ENCODE measurements around the gene DSC2. TPM values are rescaled to one million over a fixed set of nuclear protein-coding genes. Genes with fewer than 3 reads are reported as not detected.

Gene DSC2
- total RNA-seq, 1 experiment from 2014 or later = 1.6 TPM

DNA sequence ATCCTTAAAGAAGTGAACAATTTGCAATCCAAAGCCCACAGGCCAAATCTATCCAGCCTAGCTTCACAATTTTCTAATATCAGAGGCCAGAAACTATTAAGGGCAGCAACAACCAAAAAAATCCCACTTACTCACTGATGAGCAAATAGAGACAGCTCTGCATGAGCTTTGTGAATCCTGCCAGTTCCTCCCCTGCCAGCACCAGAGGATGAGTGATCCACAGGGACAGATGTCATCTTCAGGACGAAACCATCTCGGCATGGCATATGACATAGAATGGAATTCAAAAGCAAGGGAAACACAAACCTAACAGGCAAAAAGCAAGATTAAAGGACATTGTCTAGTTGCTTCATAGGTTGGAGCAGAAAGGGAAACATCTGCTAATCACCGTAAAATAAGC lies 2.2 kb upstream of the DSC2 start:
- no peaks in the 10 kb centered on the region for H3K4me1 ChIP-seq (replicated peaks)
- DNase-seq (ENCODE audit: low read depth in 1 of 2, low spot score in 2 of 2) = no peak
- H3K27me3 ChIP-seq (replicated peaks) = peaks cover 14% of the 10 kb centered on the region
- H3K36me3 ChIP-seq = no peaks in the 10 kb centered on the region
- H3K27ac ChIP-seq = no peak overlapping the region
- H3K4me3 ChIP-seq = no peak overlapping the region
- no peaks in the 10 kb centered on the region for H3K9me3 ChIP-seq (replicated peaks)

DNA sequence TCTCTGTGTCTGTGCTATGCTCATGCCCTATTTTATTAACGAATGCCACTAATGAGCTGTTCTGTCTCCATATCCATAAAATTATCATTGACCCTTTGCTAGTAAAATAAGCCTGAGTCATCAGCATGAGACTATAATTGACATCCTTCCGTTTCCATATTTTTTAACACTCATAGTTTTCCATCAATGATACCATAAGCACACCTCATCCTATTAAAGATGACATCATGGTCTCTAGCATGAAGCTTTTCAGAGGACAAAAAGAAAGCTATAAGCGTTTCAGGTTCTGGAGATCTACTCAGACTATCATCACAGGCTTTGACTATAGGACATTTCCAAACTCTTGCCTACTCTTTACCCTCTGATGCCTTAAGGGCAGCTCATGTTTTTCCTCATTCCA lies 1.2 kb upstream of the DSC2 start:
- Histone ChIP-seq H3K9me3 (replicated peaks) (no peaks in the 10 kb centered on the region), H3K4me1 (replicated peaks) (no peaks in the 10 kb centered on the region), H3K27me3 (replicated peaks) (peaks cover 14% of the 10 kb centered on the region), H3K4me3 (no peak overlapping the region), H3K36me3 (no peaks in the 10 kb centered on the region), H3K27ac (no peak overlapping the region)
- no peak for DNase-seq (ENCODE audit: low read depth in 1 of 2, low spot score in 2 of 2)

DNA sequence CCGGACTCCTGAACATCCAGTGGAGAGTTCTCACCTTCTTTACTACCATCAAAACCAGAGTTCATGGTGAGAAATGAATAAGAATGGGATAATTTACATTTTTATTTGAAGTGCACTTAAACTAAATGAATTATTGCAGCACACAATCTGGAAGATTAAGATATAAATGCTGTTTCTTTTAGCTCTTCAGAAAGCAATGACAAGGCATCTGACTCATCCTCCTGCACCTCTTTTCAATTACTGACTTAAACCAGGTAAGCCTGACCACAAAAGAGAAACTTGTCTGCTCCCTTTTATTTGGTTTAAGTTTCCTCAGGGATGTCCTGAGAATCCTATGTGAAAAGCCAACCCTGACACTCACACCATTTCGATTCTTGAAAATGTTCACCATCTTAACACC lies 720 bp upstream of the DSC2 start:
- H3K9me3 ChIP-seq (replicated peaks) = no peaks in the 10 kb centered on the region
- no peak for DNase-seq (ENCODE audit: low read depth in 1 of 2, low spot score in 2 of 2)
- no peaks in the 10 kb centered on the region for H3K36me3 ChIP-seq
- no peaks in the 10 kb centered on the region for H3K4me1 ChIP-seq (replicated peaks)
- H3K4me3 ChIP-seq = no peak overlapping the region
- peaks cover 14% of the 10 kb centered on the region for H3K27me3 ChIP-seq (replicated peaks)
- H3K27ac ChIP-seq = no peak overlapping the region

DNA sequence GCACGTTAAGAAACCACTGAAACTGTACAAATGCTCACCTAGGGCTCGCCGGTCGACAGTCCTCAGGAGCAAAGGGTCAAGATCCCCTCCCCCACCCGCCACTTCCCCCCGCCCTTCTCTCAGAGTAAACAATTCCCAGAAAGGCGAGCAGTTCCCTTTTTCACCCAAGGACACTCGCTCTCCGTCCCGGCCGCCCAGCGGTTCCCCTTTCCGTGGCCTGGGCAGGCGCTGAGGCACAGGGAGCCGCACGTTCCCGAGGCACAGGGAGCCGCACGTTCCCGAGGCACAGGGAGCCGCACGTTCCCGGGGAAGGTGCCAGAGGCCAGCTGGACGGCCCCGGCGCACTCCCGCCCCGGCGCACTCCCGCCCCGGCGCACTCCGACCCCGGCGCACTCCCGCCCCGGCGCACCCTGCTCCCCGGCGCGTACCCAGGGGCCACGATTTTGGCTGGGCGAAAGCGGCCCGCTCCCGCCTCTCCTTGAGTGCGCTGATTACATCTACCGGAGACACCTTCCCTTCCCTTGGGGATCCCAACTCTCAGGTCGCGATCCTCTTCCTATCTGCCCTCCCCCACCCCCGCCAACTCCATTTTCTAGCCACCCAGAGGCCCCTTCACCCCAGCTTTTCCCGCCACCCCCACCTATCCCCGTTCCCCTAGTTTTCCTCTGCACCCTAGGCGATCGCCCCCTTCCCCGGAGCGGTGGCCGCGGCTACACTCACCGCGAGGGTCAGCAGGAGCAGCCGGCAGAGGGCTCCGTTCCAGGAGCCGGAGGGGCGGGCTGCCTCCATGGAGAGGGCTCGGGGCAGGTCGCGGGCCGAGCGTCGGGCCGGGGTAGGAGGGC lies 817 bp downstream of the DSC2 start:
- Histone ChIP-seq H3K9me3 (replicated peaks) (no peaks in the 10 kb centered on the region), H3K4me3 (peak overlapping the region; percentile 42), H3K36me3 (no peaks in the 10 kb centered on the region), H3K27me3 (replicated peaks) (peaks cover 14% of the 10 kb centered on the region), H3K4me1 (replicated peaks) (no peaks in the 10 kb centered on the region), H3K27ac (no peak overlapping the region)
- no peak for DNase-seq (ENCODE audit: low read depth in 1 of 2, low spot score in 2 of 2)

DNA sequence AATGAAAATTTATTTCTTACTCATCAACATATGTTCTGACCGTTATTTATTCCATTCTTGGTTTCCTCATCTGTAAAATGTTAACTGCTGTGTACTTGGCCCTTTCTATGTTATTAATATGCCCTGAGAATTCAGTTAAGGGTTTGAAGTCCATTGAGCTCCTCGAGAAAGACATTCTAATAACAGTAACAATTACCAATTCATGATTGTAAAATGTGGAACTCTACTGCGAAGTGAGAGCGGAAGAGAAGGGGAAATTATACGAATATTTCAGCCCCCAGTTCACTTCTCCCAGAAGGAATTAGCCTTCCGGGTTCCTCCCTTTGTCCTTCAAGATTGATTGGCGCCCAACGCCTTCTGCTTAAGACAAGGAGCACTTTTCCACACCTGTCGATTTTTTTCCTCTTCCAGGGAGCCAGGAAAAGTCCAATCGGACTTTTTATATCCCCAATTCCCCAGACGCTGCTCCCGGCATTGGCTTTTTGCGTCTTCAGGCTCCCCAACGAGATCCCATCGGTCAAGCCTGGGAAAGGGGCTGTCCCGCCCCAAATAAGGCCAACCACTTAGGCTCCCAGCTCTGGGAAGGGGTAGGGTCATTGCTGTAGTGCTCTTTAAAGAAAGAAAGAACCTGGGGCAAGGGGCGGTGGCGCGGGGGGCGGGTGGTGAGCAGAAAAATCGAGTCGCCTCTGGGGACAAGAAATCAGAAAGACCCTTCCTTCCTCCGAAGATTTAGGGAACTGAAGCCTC lies 1.6 kb downstream of the DSC2 start:
- no peak overlapping the region for H3K27ac ChIP-seq
- H3K36me3 ChIP-seq = no peaks in the 10 kb centered on the region
- no peaks in the 10 kb centered on the region for H3K4me1 ChIP-seq (replicated peaks)
- no peaks in the 10 kb centered on the region for H3K9me3 ChIP-seq (replicated peaks)
- DNase-seq (ENCODE audit: low read depth in 1 of 2, low spot score in 2 of 2) = no peak
- peaks cover 14% of the 10 kb centered on the region for H3K27me3 ChIP-seq (replicated peaks)
- H3K4me3 ChIP-seq = peak overlapping the region; percentile 42

DNA sequence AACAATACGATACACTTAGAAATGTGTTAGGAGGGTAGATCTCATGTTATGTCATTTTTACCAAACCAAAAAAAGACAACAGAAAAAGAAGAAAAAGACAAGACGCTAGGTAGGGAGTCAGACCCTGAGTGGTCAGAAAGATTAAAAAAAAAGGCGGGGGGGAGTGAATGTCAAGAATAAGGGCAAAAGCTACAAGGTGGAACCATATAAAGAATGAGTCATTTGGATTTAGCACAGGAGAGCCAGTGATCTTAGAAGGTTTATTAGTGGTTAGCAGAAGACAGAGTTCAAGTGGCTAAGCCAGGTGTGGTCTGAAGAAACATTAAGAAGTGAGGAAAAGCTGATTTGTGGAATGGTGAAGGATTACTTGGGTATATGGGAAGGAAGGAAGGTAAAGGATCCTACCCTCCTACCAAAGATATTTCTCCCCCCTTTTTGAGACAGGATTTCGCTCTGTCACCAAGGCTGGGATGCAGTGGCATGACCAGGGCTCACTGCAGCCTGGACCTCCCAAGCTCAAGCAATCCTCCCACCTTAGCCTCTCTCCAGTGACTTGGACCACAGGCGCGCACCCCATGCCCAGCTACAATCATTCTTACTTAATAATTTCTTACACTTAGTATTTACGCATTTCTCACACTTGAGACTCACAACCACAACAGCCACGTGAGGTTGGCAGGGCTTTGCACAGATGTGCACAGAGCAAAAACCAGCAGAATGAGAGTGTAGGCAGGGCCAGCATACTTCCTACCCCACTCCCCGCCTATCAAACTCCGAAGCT lies 2.6 kb downstream of the DSC2 start:
- Histone ChIP-seq H3K36me3 (no peaks in the 10 kb centered on the region), H3K27ac (no peak overlapping the region)
- no peak for DNase-seq (ENCODE audit: low read depth in 1 of 2, low spot score in 2 of 2)

DNA sequence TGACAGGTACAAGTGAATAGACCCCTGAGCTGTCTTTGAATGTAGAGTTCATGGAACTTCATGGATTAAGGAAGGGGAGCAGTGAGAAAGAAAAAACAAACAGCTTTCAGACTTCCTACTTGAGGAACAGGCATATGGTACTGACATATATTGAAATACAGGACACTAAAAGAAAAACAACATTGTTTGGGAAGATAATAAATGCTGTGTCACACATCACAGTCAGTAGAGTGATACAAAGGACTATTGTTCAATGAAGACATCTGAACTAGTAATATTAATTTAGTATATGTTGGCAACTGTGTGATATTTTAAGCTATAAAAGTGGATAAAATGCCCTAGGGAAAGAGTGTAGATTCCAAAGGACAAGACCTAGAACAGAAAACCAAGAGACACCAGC lies 3.3 kb downstream of the DSC2 start:
- Histone ChIP-seq H3K27me3 (replicated peaks) (peaks cover 14% of the 10 kb centered on the region), H3K4me1 (replicated peaks) (no peaks in the 10 kb centered on the region), H3K27ac (no peak overlapping the region), H3K36me3 (no peaks in the 10 kb centered on the region), H3K4me3 (no peak overlapping the region), H3K9me3 (replicated peaks) (no peaks in the 10 kb centered on the region)
- DNase-seq (ENCODE audit: low read depth in 1 of 2, low spot score in 2 of 2) = no peak

More for the DNA sequence above, 2.6 kb downstream of the DSC2 start:
- H3K9me3 ChIP-seq (replicated peaks) = no peaks in the 10 kb centered on the region
- no peak overlapping the region for H3K4me3 ChIP-seq
- no peaks in the 10 kb centered on the region for H3K4me1 ChIP-seq (replicated peaks)
- peaks cover 14% of the 10 kb centered on the region for H3K27me3 ChIP-seq (replicated peaks)

DNA sequence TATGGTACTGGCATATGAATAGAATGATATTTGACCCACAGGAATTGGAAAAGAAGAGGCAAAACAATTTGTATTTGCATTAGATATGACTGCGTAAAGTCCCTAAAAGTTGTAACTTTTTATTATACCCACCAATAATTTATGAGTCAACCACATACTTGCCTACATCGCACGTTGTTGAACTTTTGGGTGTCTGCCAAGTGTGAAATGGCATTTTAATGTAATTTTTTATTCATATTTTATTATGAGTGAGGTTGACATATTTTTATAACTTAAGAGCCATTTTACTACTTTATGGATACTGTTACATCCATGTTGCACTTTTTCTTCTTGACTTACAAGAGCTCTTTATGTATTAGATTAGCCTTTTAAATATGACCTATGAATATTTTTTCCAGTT lies 4.6 kb downstream of the DSC2 start:
- Histone ChIP-seq H3K27ac (no peak overlapping the region), H3K36me3 (no peaks in the 10 kb centered on the region), H3K4me3 (no peak overlapping the region), H3K27me3 (replicated peaks) (peaks cover 8% of the 10 kb centered on the region), H3K4me1 (replicated peaks) (no peaks in the 10 kb centered on the region), H3K9me3 (replicated peaks) (no peaks in the 10 kb centered on the region)
- no peak for DNase-seq (ENCODE audit: low read depth in 1 of 2, low spot score in 2 of 2)

DNA sequence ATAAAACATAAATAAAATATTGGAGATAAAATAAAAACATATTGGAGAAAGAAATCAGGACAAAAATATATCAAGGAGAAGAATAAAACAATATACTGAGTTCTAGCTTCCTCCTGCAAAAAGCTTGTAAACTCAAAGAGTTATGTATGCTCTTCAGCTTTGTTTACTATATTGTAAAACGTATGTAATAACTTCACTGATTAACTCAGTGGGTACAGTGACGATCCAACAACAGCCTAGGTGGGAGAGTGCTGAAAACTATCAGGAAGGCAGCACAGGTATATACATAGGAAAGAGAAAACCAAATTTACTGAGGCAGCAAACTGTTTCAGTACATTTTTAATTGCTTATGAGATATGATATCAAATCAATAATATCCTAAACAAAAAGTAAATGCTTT lies 8.3 kb downstream of the DSC2 start:
- H3K4me1 ChIP-seq (replicated peaks) = no peaks in the 10 kb centered on the region
- H3K4me3 ChIP-seq = no peak overlapping the region
- no peaks in the 10 kb centered on the region for H3K36me3 ChIP-seq
- no peaks in the 10 kb centered on the region for H3K9me3 ChIP-seq (replicated peaks)
- no peaks in the 10 kb centered on the region for H3K27me3 ChIP-seq (replicated peaks)
- no peak for DNase-seq (ENCODE audit: low read depth in 1 of 2, low spot score in 2 of 2)
- no peak overlapping the region for H3K27ac ChIP-seq

DNA sequence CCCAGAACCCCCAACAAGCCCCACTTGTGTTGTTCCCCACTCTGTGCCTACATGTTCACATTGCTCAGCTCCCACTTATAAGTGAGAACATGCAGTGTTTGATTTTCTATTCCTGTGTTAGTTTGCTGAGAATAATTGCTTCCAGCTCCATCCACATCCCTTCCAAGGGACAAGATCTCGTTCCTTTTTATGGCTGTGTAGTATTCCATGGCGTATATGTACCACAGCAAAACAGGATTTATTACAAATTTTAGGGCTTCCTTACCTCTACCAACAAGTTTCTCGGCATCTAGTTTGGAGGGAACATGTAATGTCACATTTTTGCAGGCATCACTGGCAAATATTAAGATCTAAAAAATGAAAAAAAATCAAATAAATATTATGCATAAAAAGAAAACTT lies 8.9 kb downstream of the DSC2 start:
- H3K27ac ChIP-seq = no peak overlapping the region

DNA sequence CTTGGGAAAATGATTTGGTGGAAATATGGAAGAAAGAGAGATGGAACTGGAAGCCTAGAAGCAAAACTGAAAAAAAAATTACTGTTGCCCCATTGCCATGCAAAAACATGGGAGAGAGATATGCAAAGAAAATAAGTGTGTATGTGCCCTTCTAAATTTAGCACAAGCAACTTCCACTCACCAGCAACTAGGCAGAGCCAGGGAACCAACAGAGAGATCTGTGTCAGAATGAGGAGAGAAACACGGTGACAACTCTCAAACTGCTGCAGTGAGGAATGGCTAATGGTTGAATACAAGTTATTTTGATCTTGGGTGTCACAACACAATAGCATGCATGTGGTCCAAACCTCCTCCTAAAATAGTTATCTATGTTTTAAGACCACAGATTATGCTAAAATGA lies 10.9 kb downstream of the DSC2 start:
- H3K9me3 ChIP-seq (replicated peaks) = no peaks in the 10 kb centered on the region
- no peaks in the 10 kb centered on the region for H3K27me3 ChIP-seq (replicated peaks)
- DNase-seq (ENCODE audit: low read depth in 1 of 2, low spot score in 2 of 2) = no peak
- no peak overlapping the region for H3K4me3 ChIP-seq
- no peak overlapping the region for H3K27ac ChIP-seq
- no peaks in the 10 kb centered on the region for H3K36me3 ChIP-seq
- H3K4me1 ChIP-seq (replicated peaks) = no peaks in the 10 kb centered on the region

More for the DNA sequence above, 8.9 kb downstream of the DSC2 start:
- Histone ChIP-seq H3K36me3 (no peaks in the 10 kb centered on the region), H3K4me3 (no peak overlapping the region), H3K4me1 (replicated peaks) (no peaks in the 10 kb centered on the region), H3K27me3 (replicated peaks) (no peaks in the 10 kb centered on the region), H3K9me3 (replicated peaks) (no peaks in the 10 kb centered on the region)
- no peak for DNase-seq (ENCODE audit: low read depth in 1 of 2, low spot score in 2 of 2)

DNA sequence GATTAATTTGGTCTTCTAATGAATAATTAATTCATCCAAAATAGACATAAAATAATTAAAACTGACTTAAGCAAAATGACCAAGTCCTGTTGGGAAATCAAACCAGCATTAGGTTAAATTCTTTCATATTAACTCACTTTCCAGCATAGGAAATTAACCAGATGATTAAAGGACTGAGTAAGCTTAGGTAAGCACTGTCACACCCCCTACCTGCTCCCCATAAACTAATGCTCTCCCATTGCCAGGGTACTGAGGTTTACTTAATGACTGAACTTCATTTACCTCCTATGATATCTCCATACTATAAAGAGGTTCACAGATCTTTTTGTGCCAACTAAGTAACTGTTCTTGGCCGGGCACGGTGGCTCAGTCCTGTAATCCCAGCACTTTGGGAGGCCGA lies 13.7 kb downstream of the DSC2 start:
- H3K9me3 ChIP-seq (replicated peaks) = no peaks in the 10 kb centered on the region
- no peak overlapping the region for H3K27ac ChIP-seq
- H3K36me3 ChIP-seq = no peaks in the 10 kb centered on the region
- H3K4me3 ChIP-seq = no peak overlapping the region
- H3K4me1 ChIP-seq (replicated peaks) = no peaks in the 10 kb centered on the region
- H3K27me3 ChIP-seq (replicated peaks) = no peaks in the 10 kb centered on the region
- DNase-seq (ENCODE audit: low read depth in 1 of 2, low spot score in 2 of 2) = no peak

DNA sequence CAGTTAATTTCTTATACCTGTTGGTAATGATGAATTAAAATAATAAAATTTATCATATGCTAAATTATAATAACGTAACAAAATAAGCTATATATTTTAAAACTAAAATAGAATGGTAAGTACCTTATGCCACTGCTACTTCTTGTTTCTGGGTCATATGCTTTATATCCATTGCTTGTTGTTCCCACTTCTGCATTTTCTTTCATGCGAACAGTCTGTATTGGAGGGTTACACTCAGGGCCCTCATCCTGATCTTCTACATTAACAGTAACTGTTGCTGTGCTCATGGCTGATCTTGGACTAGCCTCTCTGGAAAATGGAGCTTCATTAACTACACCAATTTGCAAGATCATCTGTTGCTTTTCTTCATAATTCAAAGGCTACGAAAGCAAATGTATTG lies 22.2 kb downstream of the DSC2 start:
- Histone ChIP-seq H3K9me3 (replicated peaks) (no peaks in the 10 kb centered on the region), H3K27me3 (replicated peaks) (no peaks in the 10 kb centered on the region), H3K4me1 (replicated peaks) (no peaks in the 10 kb centered on the region), H3K36me3 (no peaks in the 10 kb centered on the region), H3K4me3 (no peak overlapping the region), H3K27ac (no peak overlapping the region)
- DNase-seq (ENCODE audit: low read depth in 1 of 2, low spot score in 2 of 2) = no peak

DNA sequence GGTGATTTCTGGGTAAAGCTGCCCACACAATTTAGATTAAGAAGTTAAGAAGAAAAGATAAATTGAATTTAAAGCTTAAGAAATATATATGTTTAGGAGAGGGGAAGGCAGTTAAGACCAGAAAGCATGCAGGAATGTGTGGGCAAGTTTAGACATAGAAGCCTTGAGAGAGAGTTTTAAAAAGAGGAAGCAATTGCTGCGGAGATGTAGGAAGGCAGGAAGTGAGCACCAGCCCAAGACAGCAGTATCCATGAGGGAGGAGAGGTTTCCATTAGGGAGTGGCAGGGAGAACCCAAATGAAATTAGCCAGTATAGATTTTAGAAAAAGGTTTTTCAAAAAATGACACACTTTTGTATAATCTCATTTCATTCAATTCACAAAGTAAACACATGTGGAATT lies 24.3 kb downstream of the DSC2 start:
- Histone ChIP-seq H3K27me3 (replicated peaks) (no peaks in the 10 kb centered on the region), H3K27ac (no peak overlapping the region), H3K36me3 (no peaks in the 10 kb centered on the region), H3K4me3 (no peak overlapping the region), H3K9me3 (replicated peaks) (no peaks in the 10 kb centered on the region), H3K4me1 (replicated peaks) (no peaks in the 10 kb centered on the region)
- no peak for DNase-seq (ENCODE audit: low read depth in 1 of 2, low spot score in 2 of 2)
